Measurements from ENCODE around the gene CISH. TPM values are rescaled to one million over a fixed set of nuclear protein-coding genes. Genes with fewer than 3 reads are reported as not detected.

Gene CISH
- total and polyA plus RNA-seq, 12 donors = 5.4 to 131 (median 23.1) TPM

GRCh38 chr3:50592568-50592967, 19.0 kb downstream of the CISH start:
- ATAC-seq = peak; percentile 14 to 65 (median 44)
- no peak for TF ChIP-seq CTCF (IDR thresholded peaks at IDR 0.05)
- DNase-seq = no peak
- H3K4me1 ChIP-seq = peaks cover 7 to 66% (median 33%) of the 10 kb centered on the region in 9 donors
- intact Hi-C loops (cut with DNase I) = no loop called here
- 38 to 42% methylated on average over 5 of the region's 5 CpGs for WGBS, 2 donors
- peak overlapping the region in 9 of 10 donors; percentile 33 to 97 (median 68) for H3K27ac ChIP-seq
- H3K27me3 ChIP-seq = no peaks in the 10 kb centered on the region
- peaks cover 0 to 3% (median 0%) of the 10 kb centered on the region in 9 donors for H3K36me3 ChIP-seq
- no peak overlapping the region for H3K4me3 ChIP-seq
- no peaks in the 10 kb centered on the region for H3K9me3 ChIP-seq

- H3K9me3 ChIP-seq = no peaks in the 10 kb centered on the region
- peak in 1 of 8 donors; percentile 8 for ATAC-seq
- no peak for DNase-seq
Observed at GRCh38 chr3:50591196-50591741, 20.3 kb downstream of the CISH start.

GRCh38 chr3:50588759-50589433, 22.7 kb downstream of the CISH start:
- no peaks in the 10 kb centered on the region for H3K9me3 ChIP-seq
- no peak for TF ChIP-seq CTCF (IDR thresholded peaks at IDR 0.05)
- WGBS, 2 donors = 91 to 92% methylated on average over 4 of the region's 4 CpGs
- H3K36me3 ChIP-seq = no peaks in the 10 kb centered on the region
- ATAC-seq (no peak), DNase-seq (no peak)
- H3K4me3 ChIP-seq = no peak overlapping the region
- H3K27ac ChIP-seq = peak overlapping the region in 7 of 10 donors; percentile 41 to 97 (median 72)
- no peaks in the 10 kb centered on the region for H3K27me3 ChIP-seq
- peaks cover 12 to 95% (median 67%) of the 10 kb centered on the region in 9 donors for H3K4me1 ChIP-seq
- intact Hi-C loops (cut with DNase I) = no loop called here

More at GRCh38 chr3:50591196-50591741, 20.3 kb downstream of the CISH start:
- peak overlapping the region in 1 of 10 donors; percentile 6 for H3K4me3 ChIP-seq
- peaks cover 9 to 79% (median 46%) of the 10 kb centered on the region in 9 donors for H3K4me1 ChIP-seq
- TF ChIP-seq CTCF (IDR thresholded peaks at IDR 0.05) = peak in 1 of 9 donors; percentile 12
- WGBS, 2 donors = 70 to 79% methylated on average over 9 of the region's 9 CpGs
- H3K27me3 ChIP-seq = no peaks in the 10 kb centered on the region
- H3K27ac ChIP-seq = peak overlapping the region in 7 of 10 donors; percentile 27 to 97 (median 65)
- H3K36me3 ChIP-seq = no peaks in the 10 kb centered on the region
- intact Hi-C loops (cut with DNase I) = no loop called here

GRCh38 chr3:50587806-50588758, 23.5 kb downstream of the CISH start:
- Histone ChIP-seq H3K4me3 (no peak overlapping the region), H3K4me1 (peaks cover 15 to 94% (median 71%) of the 10 kb centered on the region in 9 donors), H3K27me3 (no peaks in the 10 kb centered on the region), H3K36me3 (no peaks in the 10 kb centered on the region), H3K27ac (peak overlapping the region in 9 of 10 donors; percentile 41 to 97 (median 67)), H3K9me3 (no peaks in the 10 kb centered on the region)
- WGBS, 2 donors = 62 to 71% methylated on average over 17 of the region's 17 CpGs
- TF ChIP-seq CTCF (IDR thresholded peaks at IDR 0.05) = no peak
- DNase-seq (no peak), ATAC-seq (no peak)
- intact Hi-C loops (cut with DNase I) = no loop called here

Measured in heart right ventricle (tissue), 16 donors.